ENCODE data around the gene RABL6.

DNA sequence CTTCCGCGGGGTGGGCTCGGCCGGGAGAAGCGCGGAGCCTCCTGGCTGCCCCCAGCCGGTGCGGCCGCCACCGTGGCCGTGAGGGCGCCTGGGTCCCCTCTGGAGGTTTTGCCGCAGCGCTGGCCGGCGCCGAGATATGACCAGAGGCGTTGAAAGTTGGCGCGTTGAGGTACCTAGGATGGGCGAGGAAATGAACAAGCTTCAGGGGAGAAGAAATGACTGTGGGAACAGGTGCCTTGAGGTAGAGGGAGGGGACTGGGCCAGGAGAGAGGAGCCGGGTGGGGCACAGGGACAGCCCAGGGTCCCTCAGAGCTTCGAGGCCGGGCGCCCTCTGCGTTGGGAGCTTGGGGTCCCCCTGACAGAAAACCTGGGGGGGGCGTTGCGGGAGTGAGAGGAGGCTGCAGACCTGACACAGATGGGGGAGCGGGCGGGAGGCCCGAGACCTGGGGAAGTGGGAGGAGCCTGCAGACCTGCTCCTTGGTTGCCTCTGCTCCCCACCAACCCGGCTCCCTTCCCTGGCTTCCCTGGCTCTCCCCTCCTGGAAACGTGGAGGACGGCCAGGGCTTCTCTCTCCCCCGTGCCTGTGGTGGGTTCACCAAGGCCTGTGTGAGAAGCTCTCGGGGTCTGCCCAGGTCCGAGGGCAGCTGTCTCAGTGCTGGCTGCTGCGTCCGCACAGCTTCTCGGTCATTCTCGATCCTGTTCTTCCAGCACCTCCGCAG lies 14.2 kb downstream of the RABL6 start:
- TF ChIP-seq CTCF (IDR thresholded peaks at IDR 0.05) (no peak), POLR2A (IDR thresholded peaks at IDR 0.05) (no peak), POLR2AphosphoS5 (IDR thresholded peaks at IDR 0.05) (no peak)

Measured in breast epithelium (tissue), 3 donors.